K562 (cell line): ENCODE data around the gene CHRM1. TPM values are rescaled to one million over a fixed set of nuclear protein-coding genes. Genes with fewer than 3 reads are reported as not detected.
A peak's percentile ranks its signal among the peaks of the same experiment; 100 is the strongest.

Source experiments
- ATAC-seq: fragments of 200-7000 bp; cut with Tn5 transposase; 3 replicates; pipeline ENCODE4 v1.9.1; 2020; ENCODE audit warnings: moderate library complexity
- BruUV-seq: library from RNA; stranded (reverse); fragments of 400-500 nt; replicated peaks from 2 replicates; lab custom pipeline; 2021; lab: Mats Ljungman, UMichigan
- CTCF ChIA-PET: fragments of 300-600 bp; formaldehyde crosslinking; extraction: SDS; loops from one replicate; lab custom pipeline; 2021; ENCODE audit warnings: low intra/inter-chr PET ratio; lab: Yijun Ruan, JAX
- POLR2A ChIA-PET: fragments of 300-600, 350-650 bp; sonication (Branson Sonifier 250); formaldehyde crosslinking; extraction: SDS; loops from one replicate; lab custom pipeline; 2021; ENCODE audit warnings: antibody characterized with exemption, inconsistent platforms; lab: Yijun Ruan, JAX
- DNase-seq, 4 experiments: peaks; one replicate each; pipeline versions ENCODE4 v3.0.0 to v3.0.0-alpha.2; 2011 to 2018; ENCODE audit warnings: low spot score in 3 of 4, mixed read lengths in 3 of 4; ENCODE audit errors: extremely low read depth in 1 of 4
- FAIRE-seq: peaks from 2 replicates; lab custom pipeline; 2011; peaks lifted over from hg19 to GRCh38; lab: Jason Lieb, UNC
- H2AFZ ChIP-seq: 2 replicates; pipeline ENCODE4 v1.6.0; 2011; ENCODE audit warnings: low read depth, low read length, control low read depth, inconsistent platforms
- H3K27ac ChIP-seq: fragments of 200-600 bp; 3 replicates; pipeline ENCODE4 v1.8.0; 2011; ENCODE audit warnings: low read depth, mild to moderate bottlenecking, control low read depth, inconsistent platforms, low read length, moderate library complexity, mixed read lengths; ENCODE audit errors: extremely low read depth
- H3K27me3 ChIP-seq, 2 experiments: fragments of 300-600 bp in 1 of 2; 2 replicates in 1 of 2; 3 replicates in 1 of 2; pipeline versions ENCODE4 v1.6.0 to v1.8.0; 2011; ENCODE audit warnings: inconsistent platforms in 2 of 2, low read length in 2 of 2, mild to moderate bottlenecking in 1 of 2, mixed read lengths in 1 of 2, moderate library complexity in 1 of 2; ENCODE audit not compliant: control insufficient read depth in 2 of 2, insufficient read depth in 2 of 2
- H3K36me3 ChIP-seq: fragments of 300-600 bp; 3 replicates; pipeline ENCODE4 v1.8.0; 2011; ENCODE audit warnings: mild to moderate bottlenecking, low read length, inconsistent platforms; ENCODE audit not compliant: control insufficient read depth, insufficient read depth
- H3K4me1 ChIP-seq, 2 experiments: fragments of 200-600 bp in 1 of 2; replicated peaks in 1 of 2; 2 replicates in 1 of 2; 3 replicates in 1 of 2; pipeline versions ENCODE4 v1.5.1 to v1.8.0; 2011; ENCODE audit warnings: inconsistent platforms in 2 of 2, low read length in 2 of 2, mild to moderate bottlenecking in 1 of 2, mixed read lengths in 1 of 2, moderate library complexity in 1 of 2; ENCODE audit not compliant: control insufficient read depth in 2 of 2, insufficient read depth in 2 of 2
- H3K4me2 ChIP-seq: 2 replicates; pipeline ENCODE4 v1.6.1; 2011; ENCODE audit warnings: low read length, control low read depth, inconsistent platforms, mixed read lengths; ENCODE audit not compliant: insufficient read depth
- H3K4me3 ChIP-seq: fragments of 200-600 bp; sonication (generic), shearing (Covaris generic); 2 replicates; pipeline ENCODE4 v1.5.1; 2016; ENCODE audit warnings: control low read depth, inconsistent platforms
- H3K79me2 ChIP-seq: fragments of 200-600 bp; 3 replicates; pipeline ENCODE4 v1.8.0; 2011; ENCODE audit warnings: low read length, inconsistent platforms; ENCODE audit not compliant: control insufficient read depth, insufficient read depth
- H3K9ac ChIP-seq, 2 experiments: 2 replicates each; pipeline versions ENCODE4 v1.6.0 to v1.6.1; 2011; ENCODE audit warnings: low read depth in 2 of 2, low read length in 2 of 2, control low read depth in 1 of 2, inconsistent platforms in 1 of 2, mild to moderate bottlenecking in 1 of 2, mixed read lengths in 1 of 2; ENCODE audit not compliant: insufficient read depth in 1 of 2
- H3K9me1 ChIP-seq: one replicate; pipeline ENCODE4 v1.6.0; 2011; ENCODE audit warnings: inconsistent platforms, mild to moderate bottlenecking, low read length, moderate library complexity; ENCODE audit not compliant: control insufficient read depth, insufficient read depth
- H3K9me3 ChIP-seq: replicated peaks from 2 replicates; pipeline ENCODE4 v1.5.1; 2011; ENCODE audit warnings: low read depth, low read length, inconsistent platforms; ENCODE audit not compliant: control insufficient read depth, insufficient read depth
- H4K20me1 ChIP-seq: replicated peaks from 2 replicates; pipeline ENCODE4 v1.6.1; 2011; ENCODE audit warnings: low read length, inconsistent platforms, mixed read lengths; ENCODE audit not compliant: control insufficient read depth, insufficient read depth
- ARNT ChIP-seq, 2 experiments: fragments of 450-650 bp; IDR thresholded peaks; 2 replicates each; pipeline ENCODE4 v1.6.1; 2016; ENCODE audit warnings: mild to moderate bottlenecking in 1 of 2
- ATF1 ChIP-seq, 2 experiments: fragments of 450-650 bp in 1 of 2; IDR thresholded peaks; 2 replicates each; pipeline ENCODE4 v1.6.1; 2016; ENCODE audit warnings: missing compliant biosample characterization in 1 of 2, missing genetic modification characterization in 1 of 2
- CBFA2T3 ChIP-seq: fragments of 450-650 bp; IDR thresholded peaks from 2 replicates; pipeline ENCODE4 v1.6.1; 2017
- CTBP1 ChIP-seq: fragments of 450-650 bp; IDR thresholded peaks from 2 replicates; pipeline ENCODE4 v1.6.1; 2016; ENCODE audit warnings: borderline replicate concordance
- FIP1L1 ChIP-seq: fragments of 200-400 bp; formaldehyde crosslinking; IDR thresholded peaks from 2 replicates; pipeline ENCODE4 v1.6.1; 2018; ENCODE audit warnings: mild to moderate bottlenecking, low read depth, low read length; ENCODE audit not compliant: poor library complexity, severe bottlenecking
- FOXJ3 ChIP-seq: sonication (generic); formaldehyde crosslinking; IDR thresholded peaks from 2 replicates; pipeline ENCODE4 v1.4.0; 2020; ENCODE audit warnings: mild to moderate bottlenecking, missing genetic modification reagents
- HSF4 ChIP-seq: fragments of 250-450 bp; sonication (Bioruptor Pico); IDR thresholded peaks from 2 replicates; pipeline ENCODE4 v2.1.2; 2022; ENCODE audit warnings: mild to moderate bottlenecking, moderate library complexity, borderline replicate concordance
- IRF2 ChIP-seq: sonication (generic); formaldehyde crosslinking; IDR thresholded peaks from 2 replicates; pipeline ENCODE4 v1.8.1; 2022; ENCODE audit warnings: mild to moderate bottlenecking, missing genetic modification reagents
- MEF2D ChIP-seq: conservative IDR thresholded peaks from 2 replicates; pipeline ENCODE4 v1.6.1; 2016; ENCODE audit warnings: low read depth, missing genetic modification characterization, missing compliant biosample characterization
- SUPT5H ChIP-seq: fragments of 450-650 bp; IDR thresholded peaks from 2 replicates; pipeline ENCODE4 v1.6.1; 2016
- ZNF121 ChIP-seq: sonication (generic); formaldehyde crosslinking; conservative IDR thresholded peaks from 2 replicates; pipeline ENCODE4 v1.8.0; 2022; ENCODE audit warnings: missing genetic modification reagents
- ZNF253 ChIP-seq: fragments of 250-450 bp; sonication (Bioruptor Pico); conservative IDR thresholded peaks from 2 replicates; pipeline ENCODE4 v1.6.1; 2021; ENCODE audit warnings: mild to moderate bottlenecking
- ZNF280A ChIP-seq: fragments of 450-650 bp; IDR thresholded peaks from 2 replicates; pipeline ENCODE4 v1.6.1; 2018; ENCODE audit warnings: mild to moderate bottlenecking, low read depth; ENCODE audit not compliant: partially characterized antibody
- ZNF436 ChIP-seq: fragments of 250-450, 450-650 bp; sonication (Bioruptor Pico); formaldehyde crosslinking; IDR thresholded peaks from 2 replicates; pipeline ENCODE4 v1.7.0; 2020; ENCODE audit warnings: mild to moderate bottlenecking
- ZNF445 ChIP-seq: fragments of 250-450 bp; sonication (Bioruptor Pico); IDR thresholded peaks from 2 replicates; pipeline ENCODE4 v1.4.0; 2020; ENCODE audit warnings: low read depth, mild to moderate bottlenecking, moderate library complexity
- ZNF551 ChIP-seq: fragments of 250-450 bp; sonication (Bioruptor Pico); IDR thresholded peaks from 2 replicates; pipeline ENCODE4 v1.5.0; 2021; ENCODE audit warnings: mild to moderate bottlenecking, moderate library complexity
- WGBS: fragments of 100-300 bp; shearing (Covaris generic); methylation state at CpG from one replicate; pipeline ENCODE4 v1.1.6; 2016; ENCODE audit warnings: low coverage, mixed read lengths; ENCODE audit not compliant: insufficient coverage; ENCODE audit errors: missing lambda C conversion rate; 5-methylcytosine and 5-hydroxymethylcytosine counted together
- in situ Hi-C: fragments of 300-500 bp; cut with MboI; formaldehyde crosslinking; loops from 4 replicates; pipeline ENCODE4 v1.15.0; 2018; ENCODE audit warnings: inconsistent platforms, mixed read lengths
- intact Hi-C: fragments of 100-400 bp; cut with micrococcal nuclease; formaldehyde crosslinking; loops from 2 replicates; pipeline ENCODE4 v1.14.2; 2022
- polyA plus RNA-seq, 8 experiments: library from polyadenylated mRNA; depleted of rRNA in 4 of 8; stranded (reverse) in 5 of 8; unstranded in 3 of 8; fragments of >200 nt; fragmentation: Nextera tagmentation in 2 of 8; fragmentation: Illumina TruSeq in 1 of 8; extraction: Ambion mirVana in 2 of 8; extraction: Trizol in 1 of 8; gene quantifications; 2 replicates each; pipeline versions ENCODE4 v1.2.1 to v1.2.3, GENCODE V29; 2011 to 2014; ENCODE audit warnings: inconsistent platforms in 1 of 8, missing spikeins in 1 of 8
- total RNA-seq, 7 experiments: library from RNA; depleted of rRNA in 6 of 7; stranded (reverse); fragments of >200 nt in 6 of 7; fragmentation: Illumina TruSeq in 2 of 7; extraction: Trizol in 2 of 7; gene quantifications; 2 replicates each; pipeline versions ENCODE4 v1.2.1 to v1.2.3, GENCODE V29; 2011 to 2021; ENCODE audit warnings: low replicate concordance in 1 of 7
- TF ChIP-seq, protein P1 (sequence below): sonication (generic); formaldehyde crosslinking; IDR thresholded peaks from 2 replicates; pipeline ENCODE4 v1.8.1; 2023; ENCODE audit warnings: mild to moderate bottlenecking, missing genetic modification reagents
- TF ChIP-seq, protein P2 (sequence below): fragments of 450-650 bp; formaldehyde crosslinking; IDR thresholded peaks from 2 replicates; pipeline ENCODE4 v1.4.0; 2022; ENCODE audit warnings: missing genetic modification characterization

Gene CHRM1
- total and polyA plus RNA-seq, 9 of the 15 experiments (the other 6 are each of a cell fraction or from before 2014, with no cell fraction given) = not detected

DNA sequence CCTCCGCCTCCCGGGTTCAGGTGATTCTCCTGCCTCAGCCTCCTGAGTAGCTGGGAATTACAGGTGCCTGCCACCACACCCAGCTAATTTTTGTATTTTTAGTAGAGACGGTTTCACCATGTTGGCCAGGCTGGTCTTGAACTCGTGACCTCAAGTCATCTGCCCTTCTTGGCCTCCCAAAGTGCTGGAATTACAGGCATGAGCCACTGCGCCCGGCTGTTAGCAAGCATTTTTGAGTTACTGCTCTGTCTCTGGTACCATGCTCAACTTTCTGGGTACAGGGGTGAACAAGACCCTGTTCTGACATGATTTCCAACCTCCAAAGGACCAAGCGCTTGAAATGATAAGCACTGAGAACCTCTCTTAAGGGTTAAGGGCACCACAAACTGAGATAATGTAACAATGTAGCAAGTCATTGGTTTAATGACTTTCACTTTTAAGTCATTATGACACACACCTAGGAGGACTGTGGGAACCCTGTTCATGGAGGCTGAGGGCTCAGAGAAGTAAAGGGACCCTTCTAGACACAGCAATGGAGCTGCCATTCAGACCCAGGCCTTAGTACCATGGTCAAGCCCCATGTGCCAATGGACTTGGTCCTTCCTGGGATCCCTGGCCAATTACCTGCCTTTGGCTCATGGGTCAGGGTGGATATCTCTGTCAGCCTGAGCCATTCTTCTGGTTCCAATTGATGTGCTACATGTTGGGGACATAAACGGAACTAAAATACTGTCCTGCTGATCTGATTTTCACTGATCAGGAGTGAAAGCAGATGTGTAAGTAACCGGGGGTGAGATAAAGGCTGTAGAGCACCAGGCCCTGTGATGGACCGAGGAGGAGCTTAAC is 28.9 kb downstream of the CHRM1 start:
- H3K9ac ChIP-seq = no peak overlapping the region; a peak in 1 of 4 replicates
- ChIA-PET POLR2A (interaction anchor here (0.6 to 4.6 kb wide), 9 partner anchors 8 to 1050 kb away, joined by 3 to 44 read pairs (median 3); partner anchors contain the start of gene SLC3A2), CTCF (no interaction called here)
- FAIRE-seq (peak; percentile 75), ATAC-seq (peak; percentile 1; the same call in 1 of the 3 replicates), DNase-seq (peak; percentile 32 to 56 (median 41))
- H3K27ac ChIP-seq = peak overlapping the region; percentile 34; the same call in 1 of the 3 replicates
- peak overlapping the region; percentile 54; the same call in 1 of the 2 replicates for H3K4me2 ChIP-seq
- no TSS peak for BruUV-seq
- no peaks in the 10 kb centered on the region for H3K9me3 ChIP-seq
- intact Hi-C loops = no loop called here
- H3K9me1 ChIP-seq = no peaks in the 10 kb centered on the region
- peaks cover 3% of the 10 kb centered on the region; the same call in 1 of the 3 replicates for H3K79me2 ChIP-seq
- in situ Hi-C loops = no loop called here
- H3K4me3 ChIP-seq = no peak overlapping the region
- H3K27me3 ChIP-seq = peaks cover 0 to 7% of the 10 kb centered on the region in 2 experiments; a peak in 1 of 5 replicates
- peaks cover 23% of the 10 kb centered on the region for H3K36me3 ChIP-seq
- WGBS = 36% methylated on average over 10 of the region's 10 CpGs
- H3K4me1 ChIP-seq = peaks cover 39 to 44% of the 10 kb centered on the region in 2 experiments
- no peak overlapping the region for H2AFZ ChIP-seq
- peaks cover 22% of the 10 kb centered on the region for H4K20me1 ChIP-seq
- TF ChIP-seq, protein P1, sequence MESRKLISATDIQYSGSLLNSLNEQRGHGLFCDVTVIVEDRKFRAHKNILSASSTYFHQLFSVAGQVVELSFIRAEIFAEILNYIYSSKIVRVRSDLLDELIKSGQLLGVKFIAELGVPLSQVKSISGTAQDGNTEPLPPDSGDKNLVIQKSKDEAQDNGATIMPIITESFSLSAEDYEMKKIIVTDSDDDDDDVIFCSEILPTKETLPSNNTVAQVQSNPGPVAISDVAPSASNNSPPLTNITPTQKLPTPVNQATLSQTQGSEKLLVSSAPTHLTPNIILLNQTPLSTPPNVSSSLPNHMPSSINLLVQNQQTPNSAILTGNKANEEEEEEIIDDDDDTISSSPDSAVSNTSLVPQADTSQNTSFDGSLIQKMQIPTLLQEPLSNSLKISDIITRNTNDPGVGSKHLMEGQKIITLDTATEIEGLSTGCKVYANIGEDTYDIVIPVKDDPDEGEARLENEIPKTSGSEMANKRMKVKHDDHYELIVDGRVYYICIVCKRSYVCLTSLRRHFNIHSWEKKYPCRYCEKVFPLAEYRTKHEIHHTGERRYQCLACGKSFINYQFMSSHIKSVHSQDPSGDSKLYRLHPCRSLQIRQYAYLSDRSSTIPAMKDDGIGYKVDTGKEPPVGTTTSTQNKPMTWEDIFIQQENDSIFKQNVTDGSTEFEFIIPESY (CRISPR knock-in tag) = no peak
- TF ChIP-seq IRF2 = no peak
- TF ChIP-seq CBFA2T3 = peak; percentile 36; the same call in 1 of the 2 replicates
- TF ChIP-seq ZNF121 = no peak
- TF ChIP-seq MEF2D (tag) = no peak
- TF ChIP-seq ZNF280A = no peak
- TF ChIP-seq ZNF436 = no peak
- peak; percentile 50; the same call in 1 of the 2 replicates for TF ChIP-seq CTBP1
- no peak for TF ChIP-seq SUPT5H
- TF ChIP-seq HSF4 (CRISPR knock-in tag) = no peak
- TF ChIP-seq ZNF253 (CRISPR knock-in tag) = no peak
- no peak for TF ChIP-seq ZNF551 (CRISPR knock-in tag)
- no peak for TF ChIP-seq FOXJ3
- TF ChIP-seq ATF1 (CRISPR knock-in tag; IDR thresholded peaks at IDR 0.05) = no peak
- TF ChIP-seq ATF1 (tag; IDR thresholded peaks at IDR 0.05) = peak; percentile 29; the same call in 1 of the 2 replicates
- no peak for TF ChIP-seq ZNF445 (CRISPR knock-in tag)
- TF ChIP-seq FIP1L1 = no peak
- TF ChIP-seq, protein P2, sequence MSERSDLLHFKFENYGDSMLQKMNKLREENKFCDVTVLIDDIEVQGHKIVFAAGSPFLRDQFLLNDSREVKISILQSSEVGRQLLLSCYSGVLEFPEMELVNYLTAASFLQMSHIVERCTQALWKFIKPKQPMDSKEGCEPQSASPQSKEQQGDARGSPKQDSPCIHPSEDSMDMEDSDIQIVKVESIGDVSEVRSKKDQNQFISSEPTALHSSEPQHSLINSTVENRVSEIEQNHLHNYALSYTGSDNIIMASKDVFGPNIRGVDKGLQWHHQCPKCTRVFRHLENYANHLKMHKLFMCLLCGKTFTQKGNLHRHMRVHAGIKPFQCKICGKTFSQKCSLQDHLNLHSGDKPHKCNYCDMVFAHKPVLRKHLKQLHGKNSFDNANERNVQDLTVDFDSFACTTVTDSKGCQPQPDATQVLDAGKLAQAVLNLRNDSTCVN (CRISPR knock-in tag) = no peak
- TF ChIP-seq ARNT (IDR thresholded peaks at IDR 0.05) = no peak
